Nephron progenitor cell (in vitro differentiated cells): Measurements from ENCODE around the gene CEACAM1.
"Not testable (repeated sequence)": the region's sequence is repeated elsewhere in the genome, so short reads cannot be mapped to it uniquely, and the experiment has no call there.

Experiments used
- DNase-seq: peaks from one replicate; pipeline ENCODE4 v3.0.0; 2021
- H3K27ac Mint-ChIP-seq: 2 replicates; pipeline ENCODE4 v1.8.0; 2021; ENCODE audit warnings: mild to moderate bottlenecking, moderate library complexity, mixed read lengths
- H3K27me3 Mint-ChIP-seq: 2 replicates; pipeline ENCODE4 v1.8.0; 2021; ENCODE audit warnings: mild to moderate bottlenecking, low read depth, mixed read lengths; ENCODE audit not compliant: poor library complexity
- H3K36me3 Mint-ChIP-seq: 2 replicates; pipeline ENCODE4 v1.8.0; 2021; ENCODE audit warnings: low read depth, mixed read lengths
- H3K4me1 Mint-ChIP-seq: 2 replicates; pipeline ENCODE4 v1.8.0; 2021; ENCODE audit warnings: mixed read lengths
- H3K4me3 Mint-ChIP-seq: 2 replicates; pipeline ENCODE4 v1.8.0; 2021; ENCODE audit warnings: mild to moderate bottlenecking, moderate library complexity, mixed read lengths
- H3K9me3 Mint-ChIP-seq: 2 replicates; pipeline ENCODE4 v1.8.0; 2021; ENCODE audit warnings: mild to moderate bottlenecking, moderate library complexity, mixed read lengths
- TF ChIP-seq, protein P1 (sequence below): fragments of 200-600 bp; sonication (generic); IDR thresholded peaks from 2 replicates; pipeline ENCODE4 v1.5.0; 2021; ENCODE audit warnings: antibody characterized with exemption

The CEACAM1 gene

DNA sequence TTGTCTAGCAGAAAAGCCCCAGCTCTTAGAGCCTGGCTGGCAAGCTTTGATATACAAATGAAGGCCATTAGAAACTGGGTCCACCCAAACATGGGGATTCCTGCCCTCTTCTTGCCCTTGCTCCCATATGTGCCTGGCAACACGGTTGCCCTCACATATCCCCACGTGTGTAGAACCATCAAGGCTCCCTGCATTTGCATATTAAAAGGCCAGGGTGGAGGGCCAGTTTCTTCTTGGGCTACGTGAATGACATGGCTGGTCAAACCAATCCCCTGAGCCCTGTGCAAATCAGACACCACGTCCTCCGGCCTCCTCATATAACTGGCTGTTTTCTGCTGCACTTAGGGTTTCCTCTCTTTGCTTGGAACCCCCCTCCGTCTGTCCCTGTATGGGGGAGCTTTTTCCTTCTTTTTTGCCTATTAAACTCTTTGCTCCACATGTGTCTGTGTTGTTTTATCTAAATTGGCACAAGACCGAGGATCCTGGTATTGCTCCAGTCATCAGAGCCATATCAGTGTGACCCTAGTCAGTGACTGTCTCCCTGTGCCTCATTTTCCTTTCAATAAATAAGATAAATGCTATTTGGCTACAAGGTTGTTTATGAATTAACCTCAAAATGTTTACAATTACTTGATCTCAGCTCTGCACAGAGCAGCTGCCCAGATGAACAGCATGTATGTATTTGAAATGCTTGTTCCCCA is 30.3 kb upstream of the CEACAM1 start:
- Mint-ChIP-seq H3K9me3 (peaks cover 10% of the 10 kb centered on the region), H3K36me3 (peaks cover 5% of the 10 kb centered on the region), H3K4me3 (no peak overlapping the region), H3K27ac (no peak overlapping the region), H3K4me1 (peaks cover 28% of the 10 kb centered on the region), H3K27me3 (peaks cover 15% of the 10 kb centered on the region)
- DNase-seq: no peak
- TF ChIP-seq, protein P1, sequence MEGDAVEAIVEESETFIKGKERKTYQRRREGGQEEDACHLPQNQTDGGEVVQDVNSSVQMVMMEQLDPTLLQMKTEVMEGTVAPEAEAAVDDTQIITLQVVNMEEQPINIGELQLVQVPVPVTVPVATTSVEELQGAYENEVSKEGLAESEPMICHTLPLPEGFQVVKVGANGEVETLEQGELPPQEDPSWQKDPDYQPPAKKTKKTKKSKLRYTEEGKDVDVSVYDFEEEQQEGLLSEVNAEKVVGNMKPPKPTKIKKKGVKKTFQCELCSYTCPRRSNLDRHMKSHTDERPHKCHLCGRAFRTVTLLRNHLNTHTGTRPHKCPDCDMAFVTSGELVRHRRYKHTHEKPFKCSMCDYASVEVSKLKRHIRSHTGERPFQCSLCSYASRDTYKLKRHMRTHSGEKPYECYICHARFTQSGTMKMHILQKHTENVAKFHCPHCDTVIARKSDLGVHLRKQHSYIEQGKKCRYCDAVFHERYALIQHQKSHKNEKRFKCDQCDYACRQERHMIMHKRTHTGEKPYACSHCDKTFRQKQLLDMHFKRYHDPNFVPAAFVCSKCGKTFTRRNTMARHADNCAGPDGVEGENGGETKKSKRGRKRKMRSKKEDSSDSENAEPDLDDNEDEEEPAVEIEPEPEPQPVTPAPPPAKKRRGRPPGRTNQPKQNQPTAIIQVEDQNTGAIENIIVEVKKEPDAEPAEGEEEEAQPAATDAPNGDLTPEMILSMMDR: no peak

DNA sequence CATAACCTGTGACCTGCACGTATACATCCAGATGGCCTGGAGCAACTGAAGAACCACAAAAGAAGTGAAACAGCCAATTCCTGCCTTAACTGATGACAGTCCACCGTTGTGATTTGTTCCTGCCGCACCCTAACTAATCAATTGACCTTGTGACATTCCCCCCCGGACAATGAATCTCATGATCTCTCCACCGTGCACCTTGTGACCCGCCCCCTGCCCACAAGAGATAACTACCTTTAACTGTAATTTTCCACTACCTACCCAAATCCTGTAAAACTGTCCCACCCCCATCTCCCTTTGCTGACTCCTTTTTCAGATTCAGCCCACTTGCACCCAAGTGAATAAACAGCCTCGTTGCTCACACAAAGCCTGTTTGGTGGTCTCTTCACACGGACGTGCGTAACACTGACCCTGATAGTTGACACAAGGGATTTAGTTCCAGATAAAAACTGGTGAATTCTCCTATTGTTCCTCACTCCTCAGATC is 29.1 kb upstream of the CEACAM1 start:
- not testable (repeated sequence) for DNase-seq, H3K27ac Mint-ChIP-seq, H3K4me3 Mint-ChIP-seq, H3K9me3 Mint-ChIP-seq, H3K36me3 Mint-ChIP-seq
- H3K4me1 Mint-ChIP-seq: peaks cover 28% of the 10 kb centered on the region
- peaks cover 13% of the 10 kb centered on the region for H3K27me3 Mint-ChIP-seq

DNA sequence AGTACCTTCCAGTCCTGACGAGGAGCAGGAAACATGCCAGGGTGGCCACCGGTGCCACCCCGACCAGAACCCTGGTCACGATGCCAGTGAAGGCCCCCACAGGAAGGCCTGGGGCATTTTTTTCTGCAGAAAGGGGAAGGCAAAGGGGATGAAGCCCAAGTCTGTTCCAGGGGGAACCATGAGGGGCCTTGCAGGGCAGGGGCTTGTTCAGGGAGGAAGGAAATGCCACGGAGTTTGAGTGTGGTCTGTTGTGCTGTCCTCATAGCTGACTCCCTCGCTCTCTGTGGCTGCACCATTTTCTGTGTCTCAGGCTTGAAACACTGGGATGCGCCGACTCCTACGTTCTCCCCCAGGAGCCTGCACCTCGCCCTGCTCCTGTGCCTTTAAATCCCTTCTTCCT is 27.5 kb upstream of the CEACAM1 start:
- TF ChIP-seq, protein P1: no peak
- Mint-ChIP-seq H3K4me3 (no peak overlapping the region), H3K36me3 (peaks cover 5% of the 10 kb centered on the region), H3K27ac (peak overlapping the region; percentile 87), H3K4me1 (peaks cover 28% of the 10 kb centered on the region), H3K9me3 (peaks cover 17% of the 10 kb centered on the region), H3K27me3 (peaks cover 8% of the 10 kb centered on the region)
- no peak for DNase-seq

GRCh38 chr19:42555317-42555716 is 27.0 kb upstream of the CEACAM1 start:
- TF ChIP-seq, protein P1: no peak
- H3K9me3 Mint-ChIP-seq: peaks cover 18% of the 10 kb centered on the region
- peaks cover 4% of the 10 kb centered on the region for H3K27me3 Mint-ChIP-seq
- peak overlapping the region; percentile 87 for H3K27ac Mint-ChIP-seq
- H3K4me1 Mint-ChIP-seq: peaks cover 28% of the 10 kb centered on the region
- DNase-seq: no peak
- H3K36me3 Mint-ChIP-seq: peaks cover 5% of the 10 kb centered on the region
- no peak overlapping the region for H3K4me3 Mint-ChIP-seq

DNA sequence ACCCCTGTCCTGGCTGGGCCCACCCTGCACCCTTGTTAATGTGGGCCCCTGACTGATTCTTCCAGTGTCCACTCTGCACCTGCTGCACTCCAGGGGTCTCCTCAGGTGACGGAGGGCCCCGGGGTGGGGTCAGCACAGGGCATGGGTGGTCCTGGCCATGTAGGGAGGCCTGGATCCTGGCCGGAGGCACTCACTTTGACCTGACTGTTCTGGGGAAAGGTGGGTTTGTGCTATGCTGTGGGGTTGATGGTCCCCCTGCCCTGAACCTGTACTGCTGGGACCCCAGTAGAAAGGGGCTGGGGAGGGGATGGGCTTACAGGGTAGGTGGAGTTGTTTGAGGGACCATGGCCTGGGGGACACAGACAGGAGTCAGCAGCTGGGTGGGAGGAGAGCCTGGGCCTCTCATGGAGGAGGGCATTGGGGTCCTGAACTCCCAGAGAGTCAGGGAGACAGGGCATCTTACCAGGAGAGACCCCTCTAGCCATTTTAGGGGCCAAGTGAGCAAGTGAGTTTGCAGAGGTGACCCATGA is 25.8 kb upstream of the CEACAM1 start:
- Mint-ChIP-seq H3K4me3 (no peak overlapping the region), H3K9me3 (peaks cover 30% of the 10 kb centered on the region), H3K27ac (no peak overlapping the region), H3K36me3 (peaks cover 9% of the 10 kb centered on the region), H3K27me3 (peaks cover 1% of the 10 kb centered on the region), H3K4me1 (peaks cover 28% of the 10 kb centered on the region)
- TF ChIP-seq, protein P1: no peak
- DNase-seq: no peak

- DNase-seq: no peak
- H3K27me3 Mint-ChIP-seq: peaks cover 4% of the 10 kb centered on the region
- no peak overlapping the region for H3K27ac Mint-ChIP-seq
- peaks cover 28% of the 10 kb centered on the region for H3K4me1 Mint-ChIP-seq
- no peak overlapping the region for H3K4me3 Mint-ChIP-seq
- peaks cover 9% of the 10 kb centered on the region for H3K36me3 Mint-ChIP-seq
- TF ChIP-seq, protein P1: no peak
- H3K9me3 Mint-ChIP-seq: peaks cover 36% of the 10 kb centered on the region
Observed at GRCh38 chr19:42553292-42554045, 25.2 kb upstream of the CEACAM1 start.
